Brain microvascular endothelial cell (primary cell): ENCODE data around the gene MAZ.

Source experiments
- DNase-seq: peaks from one replicate; pipeline ENCODE4 v3.0.0-alpha.2; 2020
- H3K27ac ChIP-seq: fragments of 250-450 bp; sonication (Bioruptor Pico); 2 replicates; pipeline ENCODE4 v1.5.1; 2020; ENCODE audit warnings: mild to moderate bottlenecking, moderate library complexity
- H3K27me3 ChIP-seq: fragments of 250-450 bp; sonication (Bioruptor Pico); replicated peaks from 2 replicates; pipeline ENCODE4 v1.5.1; 2020; ENCODE audit warnings: mild to moderate bottlenecking
- H3K36me3 ChIP-seq: fragments of 250-450 bp; sonication (Bioruptor Pico); replicated peaks from 2 replicates; pipeline ENCODE4 v1.5.1; 2020; ENCODE audit warnings: mild to moderate bottlenecking
- H3K4me3 ChIP-seq: 2 replicates; pipeline ENCODE4 v1.5.1; 2011; ENCODE audit warnings: low read depth, mild to moderate bottlenecking, control low read depth, low read length, moderate library complexity
- in situ Hi-C: cut with HindIII; loops from 2 replicates; pipeline ENCODE4 v1.10.0; 2017; ENCODE audit warnings: low sequenced_read_pairs, low pct_ligation_motif_present
- TF ChIP-seq, protein P1 (sequence below): IDR thresholded peaks from 2 replicates; pipeline ENCODE4 v1.5.1; 2011; ENCODE audit warnings: low read depth, mild to moderate bottlenecking, moderate library complexity, low read length, control low read depth, inconsistent platforms; ENCODE audit errors: missing control alignments

MAZ gene

DNA sequence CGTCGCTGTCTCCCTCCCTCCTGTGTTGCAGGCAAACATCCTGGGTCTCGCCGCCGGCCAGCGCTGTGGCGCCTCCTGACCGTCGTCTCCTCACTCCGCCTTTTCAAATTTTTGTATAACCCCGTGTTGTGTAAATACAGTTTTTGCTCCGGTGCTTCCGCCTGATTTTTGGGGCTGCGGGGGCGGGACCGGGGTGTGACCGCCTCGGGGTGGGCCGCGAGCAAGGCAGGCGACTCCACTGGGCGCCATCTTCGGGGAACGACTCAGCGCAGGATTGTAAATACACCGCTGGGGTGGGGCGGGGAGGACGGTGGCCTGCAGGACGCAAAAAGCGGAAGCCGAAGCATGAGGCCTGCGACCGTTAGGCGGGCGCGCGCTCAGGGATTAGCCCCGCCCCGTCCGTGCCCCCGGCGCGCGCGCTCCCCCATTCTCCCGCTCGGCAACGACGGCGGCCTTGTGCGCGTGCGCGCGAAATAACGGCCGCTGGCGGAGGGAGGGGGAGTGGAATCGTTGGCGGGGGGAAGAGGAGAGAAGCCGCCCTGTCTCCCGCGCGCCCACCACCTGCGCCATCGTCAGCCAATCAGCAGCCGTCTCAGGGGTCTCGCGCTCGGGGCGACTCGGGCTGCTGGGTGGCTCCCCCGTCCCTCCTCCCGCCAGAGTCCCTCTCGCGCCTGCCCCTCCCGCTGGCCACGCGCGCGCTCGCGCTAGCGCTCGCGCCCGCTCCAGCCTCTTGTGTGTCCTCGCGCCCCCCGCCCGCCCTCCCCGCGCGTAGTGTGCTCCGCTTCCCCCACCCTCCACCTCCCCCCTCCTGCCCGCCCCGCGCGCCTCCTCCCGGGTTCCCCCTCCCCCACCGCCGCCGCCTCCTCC is 864 bp upstream of the MAZ start:
- Histone ChIP-seq H3K36me3 (peaks cover 9% of the 10 kb centered on the region), H3K4me3 (peak overlapping the region; percentile 78), H3K27me3 (no peaks in the 10 kb centered on the region), H3K27ac (peak overlapping the region; percentile 63)
- peak; percentile 97 for DNase-seq
- in situ Hi-C loops, result no loop called here
- TF ChIP-seq, protein P1, sequence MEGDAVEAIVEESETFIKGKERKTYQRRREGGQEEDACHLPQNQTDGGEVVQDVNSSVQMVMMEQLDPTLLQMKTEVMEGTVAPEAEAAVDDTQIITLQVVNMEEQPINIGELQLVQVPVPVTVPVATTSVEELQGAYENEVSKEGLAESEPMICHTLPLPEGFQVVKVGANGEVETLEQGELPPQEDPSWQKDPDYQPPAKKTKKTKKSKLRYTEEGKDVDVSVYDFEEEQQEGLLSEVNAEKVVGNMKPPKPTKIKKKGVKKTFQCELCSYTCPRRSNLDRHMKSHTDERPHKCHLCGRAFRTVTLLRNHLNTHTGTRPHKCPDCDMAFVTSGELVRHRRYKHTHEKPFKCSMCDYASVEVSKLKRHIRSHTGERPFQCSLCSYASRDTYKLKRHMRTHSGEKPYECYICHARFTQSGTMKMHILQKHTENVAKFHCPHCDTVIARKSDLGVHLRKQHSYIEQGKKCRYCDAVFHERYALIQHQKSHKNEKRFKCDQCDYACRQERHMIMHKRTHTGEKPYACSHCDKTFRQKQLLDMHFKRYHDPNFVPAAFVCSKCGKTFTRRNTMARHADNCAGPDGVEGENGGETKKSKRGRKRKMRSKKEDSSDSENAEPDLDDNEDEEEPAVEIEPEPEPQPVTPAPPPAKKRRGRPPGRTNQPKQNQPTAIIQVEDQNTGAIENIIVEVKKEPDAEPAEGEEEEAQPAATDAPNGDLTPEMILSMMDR, result peak; percentile 6

DNA sequence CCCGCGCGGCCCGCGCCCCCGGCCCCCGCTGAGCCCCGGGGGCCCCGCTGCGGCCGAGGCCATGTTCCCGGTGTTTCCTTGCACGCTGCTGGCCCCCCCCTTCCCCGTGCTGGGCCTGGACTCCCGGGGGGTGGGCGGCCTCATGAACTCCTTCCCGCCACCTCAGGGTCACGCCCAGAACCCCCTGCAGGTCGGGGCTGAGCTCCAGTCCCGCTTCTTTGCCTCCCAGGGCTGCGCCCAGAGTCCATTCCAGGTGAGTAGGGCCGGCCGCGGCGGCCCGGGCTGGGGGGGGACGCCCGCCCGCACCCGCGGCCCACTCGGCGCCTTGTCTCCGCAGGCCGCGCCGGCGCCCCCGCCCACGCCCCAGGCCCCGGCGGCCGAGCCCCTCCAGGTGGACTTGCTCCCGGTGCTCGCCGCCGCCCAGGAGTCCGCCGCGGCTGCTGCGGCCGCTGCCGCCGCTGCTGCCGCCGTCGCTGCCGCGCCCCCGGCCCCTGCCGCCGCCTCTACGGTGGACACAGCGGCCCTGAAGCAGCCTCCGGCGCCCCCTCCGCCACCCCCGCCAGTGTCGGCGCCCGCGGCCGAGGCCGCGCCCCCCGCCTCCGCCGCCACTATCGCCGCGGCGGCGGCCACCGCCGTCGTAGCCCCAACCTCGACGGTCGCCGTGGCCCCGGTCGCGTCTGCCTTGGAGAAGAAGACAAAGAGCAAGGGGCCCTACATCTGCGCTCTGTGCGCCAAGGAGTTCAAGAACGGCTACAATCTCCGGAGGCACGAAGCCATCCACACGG is 504 bp downstream of the MAZ start:
- H3K27me3 ChIP-seq, result no peaks in the 10 kb centered on the region
- DNase-seq, result no peak
- peak overlapping the region; percentile 44 for H3K27ac ChIP-seq
- H3K36me3 ChIP-seq, result peaks cover 9% of the 10 kb centered on the region
- in situ Hi-C loops, result no loop called here
- peak overlapping the region; percentile 72 for H3K4me3 ChIP-seq
- TF ChIP-seq, protein P1, result no peak

DNA sequence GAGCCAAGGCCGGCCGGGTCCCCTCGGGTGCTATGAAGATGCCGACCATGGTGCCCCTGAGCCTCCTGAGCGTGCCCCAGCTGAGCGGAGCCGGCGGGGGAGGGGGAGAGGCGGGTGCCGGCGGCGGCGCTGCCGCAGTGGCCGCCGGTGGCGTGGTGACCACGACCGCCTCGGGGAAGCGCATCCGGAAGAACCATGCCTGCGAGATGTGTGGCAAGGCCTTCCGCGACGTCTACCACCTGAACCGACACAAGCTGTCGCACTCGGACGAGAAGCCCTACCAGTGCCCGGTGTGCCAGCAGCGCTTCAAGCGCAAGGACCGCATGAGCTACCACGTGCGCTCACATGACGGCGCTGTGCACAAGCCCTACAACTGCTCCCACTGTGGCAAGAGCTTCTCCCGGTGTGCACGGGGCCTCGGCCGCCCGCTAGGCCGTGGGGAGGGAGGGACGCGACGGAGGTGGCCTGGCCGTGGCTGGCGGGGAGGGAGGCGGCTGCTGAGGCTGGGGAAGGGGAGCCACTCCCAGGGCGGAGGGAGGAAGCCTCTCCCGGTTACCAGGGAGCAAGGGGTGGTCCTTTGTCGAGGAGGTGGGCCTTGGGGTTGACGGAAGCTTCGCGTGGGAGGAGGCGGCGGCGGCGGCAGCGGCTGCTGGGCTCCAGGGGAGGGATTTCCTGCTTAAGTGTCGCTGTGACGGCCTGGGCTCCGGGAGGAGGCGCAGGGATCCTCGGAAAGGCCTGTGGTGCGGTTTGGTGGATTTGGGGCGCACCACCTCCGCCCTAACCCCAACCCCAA is 1.3 kb downstream of the MAZ start:
- Histone ChIP-seq H3K27me3 (no peaks in the 10 kb centered on the region), H3K36me3 (peaks cover 9% of the 10 kb centered on the region), H3K27ac (peak overlapping the region; percentile 28), H3K4me3 (peak overlapping the region; percentile 68)
- peak; percentile 89 for DNase-seq
- TF ChIP-seq, protein P1, result peak; percentile 65
- in situ Hi-C loops, result no loop called here

DNA sequence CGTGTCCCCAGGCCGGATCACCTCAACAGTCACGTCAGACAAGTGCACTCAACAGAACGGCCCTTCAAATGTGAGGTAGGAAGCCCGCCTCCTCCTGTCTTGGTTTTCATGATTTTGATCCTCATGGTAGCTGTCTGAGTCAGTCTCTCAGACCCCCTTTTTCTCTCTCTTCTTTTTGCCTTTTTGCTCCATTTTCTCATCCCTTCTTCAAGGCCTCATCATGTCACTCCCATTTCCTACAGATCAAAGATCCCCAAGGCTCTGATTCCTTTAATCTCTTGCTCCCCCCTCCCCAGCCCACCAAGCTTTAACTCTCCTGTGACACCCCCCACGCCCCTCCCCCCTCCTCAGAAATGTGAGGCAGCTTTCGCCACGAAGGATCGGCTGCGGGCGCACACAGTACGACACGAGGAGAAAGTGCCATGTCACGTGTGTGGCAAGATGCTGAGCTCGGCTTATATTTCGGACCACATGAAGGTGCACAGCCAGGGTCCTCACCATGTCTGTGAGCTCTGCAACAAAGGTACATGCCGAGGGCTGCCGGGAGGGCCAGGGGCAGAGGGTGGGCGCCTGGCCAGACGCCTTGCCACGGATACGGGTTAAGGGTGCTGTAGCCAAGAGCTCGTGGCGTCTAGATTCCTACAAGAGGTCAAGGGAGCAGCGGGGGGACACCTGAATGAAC is 2.0 kb downstream of the MAZ start:
- no peaks in the 10 kb centered on the region for H3K27me3 ChIP-seq
- in situ Hi-C loops, result no loop called here
- peak overlapping the region; percentile 68 for H3K4me3 ChIP-seq
- peaks cover 9% of the 10 kb centered on the region for H3K36me3 ChIP-seq
- DNase-seq, result no peak
- TF ChIP-seq, protein P1, result no peak
- H3K27ac ChIP-seq, result peak overlapping the region; percentile 28

DNA sequence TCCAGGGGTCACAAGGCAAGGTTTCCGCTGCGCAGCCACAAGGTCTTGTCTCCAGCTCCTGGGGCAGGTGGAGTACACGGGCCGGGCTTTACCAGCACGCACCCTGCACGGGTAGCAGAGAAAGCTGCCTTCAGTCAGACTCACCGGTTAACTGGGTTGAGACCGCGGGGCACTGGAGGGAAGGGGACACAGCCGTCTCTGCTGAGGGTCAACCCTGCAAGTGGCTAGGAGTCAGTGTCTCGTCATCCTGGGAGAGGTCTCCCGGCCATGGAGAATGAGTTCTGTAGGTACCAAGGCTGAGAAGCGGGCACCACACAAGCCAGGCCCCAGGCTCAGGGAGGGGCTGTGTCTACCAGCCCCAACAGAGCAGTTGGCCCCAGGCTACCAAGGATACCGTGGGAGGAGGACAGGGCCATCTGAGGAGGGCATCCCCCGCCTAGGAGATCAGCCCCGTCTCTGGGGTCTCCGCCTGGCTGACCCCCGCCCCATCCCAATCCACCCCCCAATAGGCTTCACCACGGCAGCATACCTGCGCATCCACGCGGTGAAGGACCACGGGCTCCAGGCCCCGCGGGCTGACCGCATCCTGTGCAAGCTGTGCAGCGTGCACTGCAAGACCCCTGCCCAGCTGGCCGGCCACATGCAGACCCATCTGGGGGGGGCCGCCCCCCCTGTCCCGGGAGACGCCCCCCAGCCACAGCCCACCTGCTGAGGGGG is 2.9 kb downstream of the MAZ start:
- no peak for DNase-seq
- no peak overlapping the region for H3K27ac ChIP-seq
- H3K36me3 ChIP-seq, result peaks cover 9% of the 10 kb centered on the region
- H3K4me3 ChIP-seq, result peak overlapping the region; percentile 68
- no peaks in the 10 kb centered on the region for H3K27me3 ChIP-seq
- TF ChIP-seq, protein P1, result no peak
- in situ Hi-C loops, result no loop called here
